HG02970 (cell line): ENCODE data around the gene GREM1.

ENCODE experiments used
- ATAC-seq: cut with Tn5 transposase; IDR thresholded peaks from one replicate; pipeline ENCODE4 v1.9.1; 2021; ENCODE audit warnings: mild to moderate bottlenecking, moderate library complexity, moderate number of reproducible peaks; ENCODE audit not compliant: unreplicated experiment, low FRiP score

The GREM1 gene

DNA sequence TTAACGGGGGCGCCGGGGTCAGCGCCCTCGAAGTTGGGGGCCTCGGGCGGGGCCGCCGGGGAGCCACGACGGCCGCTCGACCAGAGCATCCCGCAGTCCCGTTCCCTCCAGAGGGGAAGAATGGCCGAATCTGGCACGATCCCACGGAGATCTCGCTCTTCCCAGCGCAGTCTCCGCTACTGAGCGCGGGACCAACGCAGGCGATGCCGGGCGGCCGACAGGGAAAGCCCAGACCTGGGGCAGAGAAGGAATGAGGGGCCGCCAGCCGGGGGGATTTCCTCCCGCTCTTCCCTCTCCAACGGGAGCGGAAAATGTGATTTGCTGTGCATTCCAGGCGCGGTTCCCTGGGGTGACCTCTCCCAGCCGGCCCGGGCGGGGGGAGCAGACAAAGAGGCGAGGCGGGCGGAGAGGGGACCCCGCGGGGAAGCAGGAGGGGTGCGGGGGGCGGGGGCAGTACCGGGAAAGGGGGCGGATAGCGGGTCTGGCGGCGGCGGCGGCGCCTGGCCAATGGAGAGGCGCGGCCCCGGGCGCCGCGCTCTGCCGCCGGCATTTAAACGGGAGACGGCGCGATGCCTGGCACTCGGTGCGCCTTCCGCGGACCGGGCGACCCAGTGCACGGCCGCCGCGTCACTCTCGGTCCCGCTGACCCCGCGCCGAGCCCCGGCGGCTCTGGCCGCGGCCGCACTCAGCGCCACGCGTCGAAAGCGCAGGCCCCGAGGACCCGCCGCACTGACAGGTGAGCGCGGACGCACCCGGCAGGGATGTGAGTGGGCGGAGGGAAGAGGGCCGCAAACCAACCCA, at the start of gene GREM1:
Gene GREM1, plus strand, starts transcription at position 579 of the 801 bp plus-strand sequence. CDS start 12,687 bp downstream, outside the sequence.
- ATAC-seq, result no peak

- ATAC-seq, result no peak
Measured at GRCh38 chr15:32668942-32669341, 48.9 kb upstream of the GREM1 start.

- no peak for ATAC-seq
Measured at GRCh38 chr15:32669896-32670611, 47.8 kb upstream of the GREM1 start.

DNA sequence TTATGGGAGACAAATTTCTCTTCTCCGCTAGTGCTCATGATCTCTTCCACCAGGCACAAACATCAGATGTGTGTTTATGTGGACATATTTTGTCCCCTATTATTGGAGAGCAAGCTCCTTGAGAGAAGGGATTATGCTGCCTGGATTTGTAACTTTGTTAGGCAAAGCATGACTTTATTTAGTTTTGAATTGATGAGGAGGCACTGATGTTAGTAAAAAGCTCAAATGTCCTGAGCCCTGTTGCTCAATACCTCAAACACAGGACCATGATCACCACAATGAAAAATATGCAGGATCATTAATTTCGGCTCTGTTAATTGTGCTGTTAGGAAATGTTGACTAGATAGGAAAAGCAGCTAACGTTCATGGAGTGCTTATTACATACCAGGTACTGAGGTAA, 47.2 kb upstream of the GREM1 start:
- no peak for ATAC-seq

DNA sequence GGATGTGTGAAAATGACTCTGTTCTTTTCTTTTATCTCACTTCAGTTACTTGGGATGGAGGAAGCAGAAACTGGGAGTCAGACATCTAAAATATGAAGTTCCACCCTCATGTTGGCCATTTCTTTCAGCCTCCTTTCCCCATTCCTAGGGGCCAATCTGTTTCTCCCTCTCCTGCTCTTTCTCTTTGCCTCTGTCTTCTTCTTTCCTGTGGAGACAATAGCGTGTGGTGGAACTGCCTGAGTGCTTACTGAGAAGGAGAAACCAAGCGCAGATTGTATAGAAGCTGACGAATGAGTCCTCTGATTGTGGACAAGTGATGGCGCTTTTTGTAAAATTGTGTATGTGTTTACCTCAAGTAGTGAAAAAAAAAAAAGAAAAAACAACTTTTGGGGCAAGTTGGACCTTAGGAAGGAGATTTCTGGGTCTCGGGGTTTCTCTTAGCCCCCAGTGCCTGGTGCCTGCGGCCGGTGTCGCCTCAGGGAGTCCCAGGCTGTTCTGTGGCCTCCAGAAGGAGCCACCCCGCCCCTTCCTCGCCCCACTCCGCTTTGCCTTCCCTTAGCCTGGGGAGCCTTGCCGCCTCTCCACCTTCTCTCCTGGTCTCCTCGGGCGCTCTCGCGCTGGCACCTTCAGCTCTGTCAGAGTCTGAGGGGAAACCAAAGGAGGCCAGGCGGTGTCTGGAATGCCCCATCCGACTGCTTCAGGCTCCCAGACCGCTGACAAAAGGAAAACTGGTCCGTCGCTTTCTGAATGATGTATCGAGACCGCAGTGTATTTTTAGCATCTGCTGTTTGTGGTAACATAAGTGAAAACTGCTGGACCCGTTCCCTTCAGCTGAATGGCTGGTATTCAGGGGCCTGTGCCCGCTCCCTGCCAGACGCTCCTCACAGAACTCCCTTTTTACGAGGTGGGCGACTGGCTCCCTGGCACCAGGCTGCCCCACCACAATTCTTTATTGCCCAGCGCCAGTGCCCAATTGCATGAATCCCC, 46.2 kb upstream of the GREM1 start:
- ATAC-seq, result no peak

GRCh38 chr15:32674681-32675080, 43.1 kb upstream of the GREM1 start:
- no peak for ATAC-seq

DNA sequence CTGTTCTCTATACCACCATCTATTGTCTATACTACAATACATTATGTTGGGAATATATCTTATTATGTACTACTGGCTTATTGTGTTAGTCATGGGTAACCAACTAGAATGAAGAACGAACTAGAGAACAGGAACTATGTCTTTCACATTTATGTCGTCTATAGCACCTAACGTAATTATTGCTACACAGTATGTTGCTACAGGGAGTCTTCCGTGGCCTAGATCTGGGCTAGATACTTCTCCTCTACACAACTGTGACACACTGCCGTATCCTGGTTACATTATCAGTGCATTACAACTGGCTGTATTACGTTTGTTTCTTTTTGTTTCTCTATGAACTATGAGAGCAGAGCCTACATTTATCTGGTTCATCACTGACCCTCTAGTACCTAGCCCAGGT, 42.3 kb upstream of the GREM1 start:
- no peak for ATAC-seq

GRCh38 chr15:32676169-32676568, 41.6 kb upstream of the GREM1 start:
- no peak for ATAC-seq

DNA sequence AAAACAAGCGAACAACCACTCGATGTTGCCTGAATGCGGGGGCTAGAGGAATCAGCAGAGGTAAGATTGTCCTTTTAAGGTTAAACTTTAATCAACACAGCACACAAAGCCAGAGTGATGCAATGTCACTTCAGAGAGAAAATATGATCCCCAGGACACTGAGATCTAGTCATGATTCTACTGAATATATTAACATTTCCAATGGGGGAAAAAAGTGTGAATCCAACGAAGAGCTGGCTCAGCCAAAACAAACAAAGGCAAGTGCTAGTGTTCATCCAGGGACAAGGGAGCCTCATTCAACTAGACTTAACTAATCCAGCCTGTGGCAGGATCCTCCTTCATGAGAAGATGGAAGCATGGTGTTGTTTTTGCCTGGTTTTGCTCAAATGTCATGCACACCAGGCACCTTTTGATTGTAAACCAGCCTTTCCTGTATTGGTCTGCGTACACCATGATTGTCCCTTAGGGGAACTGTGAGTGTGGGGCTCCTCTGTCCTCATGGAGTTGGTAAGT, 40.5 kb upstream of the GREM1 start:
- no peak for ATAC-seq

DNA sequence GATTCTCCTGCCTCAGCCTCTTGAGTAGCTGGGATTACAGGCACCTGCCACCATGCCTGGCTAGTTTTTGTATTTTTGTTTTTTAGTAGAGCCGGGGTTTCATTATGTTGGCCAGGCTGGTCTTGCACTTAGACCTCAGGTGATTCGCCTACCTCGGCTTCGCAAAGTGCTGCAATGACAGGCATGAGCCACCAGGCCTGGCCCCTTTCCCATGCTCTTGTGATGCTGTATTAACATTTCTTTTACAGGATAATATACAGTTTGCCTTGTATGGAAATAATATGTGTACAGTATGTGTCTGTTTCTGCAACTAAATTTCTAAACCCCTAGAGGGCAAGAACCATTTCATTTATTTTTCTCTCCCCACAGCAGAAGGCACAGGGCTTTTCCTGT, 38.5 kb upstream of the GREM1 start:
- ATAC-seq, result no peak

- ATAC-seq, result no peak
Measured at GRCh38 chr15:32682569-32682968, 35.2 kb upstream of the GREM1 start.

GRCh38 chr15:32682977-32683630, 34.7 kb upstream of the GREM1 start:
- ATAC-seq, result no peak

DNA sequence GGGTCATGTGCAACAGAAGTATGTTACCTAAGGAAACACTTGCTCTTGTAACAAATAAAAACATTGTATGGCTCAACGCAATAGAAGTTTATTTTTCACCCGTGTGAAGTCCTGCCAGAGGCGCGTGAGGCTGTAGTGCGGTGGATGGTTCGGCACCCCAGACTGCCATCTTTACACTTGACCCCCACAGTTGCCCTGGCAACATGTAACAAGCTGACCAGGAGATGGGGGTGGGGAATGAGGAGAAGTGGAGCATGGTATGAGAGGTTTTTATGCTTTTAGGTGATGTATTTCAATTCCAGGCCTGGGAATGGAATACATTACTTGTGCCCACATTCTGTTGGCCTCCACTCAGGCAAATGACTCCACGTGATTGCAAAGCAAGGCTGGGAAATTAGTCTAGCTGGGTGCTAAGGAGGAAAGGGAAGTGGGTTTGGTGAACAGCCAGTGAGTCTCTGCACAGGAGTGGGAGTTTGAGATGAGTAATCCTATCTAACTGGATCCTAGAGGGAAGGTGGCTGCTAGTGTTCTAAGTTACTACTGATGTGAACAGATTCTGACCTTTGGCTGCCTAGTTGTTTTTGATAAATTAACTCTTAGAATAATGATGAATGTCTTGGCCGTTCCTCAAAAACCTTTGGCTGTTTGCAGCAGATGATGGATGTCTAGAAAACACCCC, 33.8 kb upstream of the GREM1 start:
- ATAC-seq, result no peak

DNA sequence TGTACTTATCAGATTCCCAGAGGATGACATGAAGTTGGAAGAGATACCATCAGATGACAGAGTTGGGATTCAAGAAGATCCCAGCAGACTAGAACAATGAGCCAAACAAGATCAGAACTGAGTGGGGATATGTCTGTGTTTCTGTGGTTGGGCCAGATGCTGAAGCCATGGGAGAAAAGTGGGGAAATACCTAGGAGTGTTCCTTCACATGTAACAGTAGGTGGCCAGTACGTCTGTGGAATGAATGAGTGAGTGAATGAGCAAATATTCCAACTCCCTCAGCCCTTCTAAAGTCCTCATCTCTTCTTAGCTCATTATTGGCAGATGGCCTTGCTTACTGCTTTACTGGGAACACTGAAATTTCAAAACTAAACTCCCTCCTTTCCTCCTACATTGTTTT, 32.2 kb upstream of the GREM1 start:
- ATAC-seq, result no peak

DNA sequence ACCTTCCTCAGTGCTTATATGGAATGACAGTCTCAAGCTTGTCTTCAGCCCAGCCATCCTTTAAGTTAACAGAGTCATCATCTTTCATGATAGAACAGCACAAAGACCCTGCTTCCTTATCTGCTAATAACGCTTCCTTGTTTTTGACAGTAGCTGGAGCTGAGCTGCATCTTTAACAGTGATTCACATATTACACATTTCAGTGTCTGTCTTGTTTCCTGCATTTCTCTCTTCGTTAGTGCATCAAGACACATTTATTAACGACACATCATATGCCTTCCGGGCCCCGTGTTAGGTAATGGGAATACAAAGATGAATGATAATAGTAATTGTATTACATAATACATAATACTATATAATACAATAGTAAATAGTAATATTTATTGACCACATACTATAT, 30.2 kb upstream of the GREM1 start:
- no peak for ATAC-seq

DNA sequence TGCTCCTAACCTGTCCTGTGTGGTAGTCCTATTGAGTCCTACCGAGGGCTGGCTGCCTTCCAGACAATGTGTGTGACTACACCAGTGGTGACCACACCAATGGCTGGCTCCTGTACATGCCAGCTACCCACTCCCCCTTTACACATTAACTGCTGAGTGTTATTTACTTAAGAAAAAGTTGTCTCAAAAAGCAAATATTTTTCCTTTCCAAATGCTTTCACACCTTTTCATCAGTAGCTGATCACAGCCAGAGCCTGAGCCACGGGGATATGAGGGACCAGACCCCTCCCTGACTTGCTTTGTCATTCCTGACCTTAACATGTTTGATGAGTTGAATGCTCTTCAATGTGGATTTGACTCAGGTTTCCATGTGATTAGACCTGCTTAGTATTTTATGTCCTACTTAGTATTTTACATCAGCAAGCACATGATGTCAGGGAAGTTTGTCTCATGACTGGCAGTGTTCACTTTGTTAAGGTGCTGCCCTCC, 29.6 kb upstream of the GREM1 start:
- no peak for ATAC-seq

GRCh38 chr15:32690941-32691688, 26.7 kb upstream of the GREM1 start:
- no peak for ATAC-seq

DNA sequence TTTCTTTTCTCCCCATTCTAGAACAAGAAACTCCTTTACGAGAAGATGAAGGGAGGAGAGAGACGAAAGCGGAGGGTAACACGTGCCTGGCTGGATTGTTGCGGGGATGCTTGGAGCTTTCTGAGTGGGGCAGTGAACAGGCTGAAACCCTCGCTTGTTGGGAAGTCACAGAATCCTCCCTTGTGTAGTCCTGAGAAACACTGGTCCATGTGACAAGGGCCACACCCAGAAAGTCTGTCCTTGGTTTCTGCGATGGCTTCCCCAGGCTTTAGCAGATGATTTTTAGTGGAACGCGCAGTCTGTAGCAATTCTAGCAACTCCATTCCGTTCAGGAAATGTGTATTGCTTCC, 26.1 kb upstream of the GREM1 start:
- ATAC-seq, result no peak

DNA sequence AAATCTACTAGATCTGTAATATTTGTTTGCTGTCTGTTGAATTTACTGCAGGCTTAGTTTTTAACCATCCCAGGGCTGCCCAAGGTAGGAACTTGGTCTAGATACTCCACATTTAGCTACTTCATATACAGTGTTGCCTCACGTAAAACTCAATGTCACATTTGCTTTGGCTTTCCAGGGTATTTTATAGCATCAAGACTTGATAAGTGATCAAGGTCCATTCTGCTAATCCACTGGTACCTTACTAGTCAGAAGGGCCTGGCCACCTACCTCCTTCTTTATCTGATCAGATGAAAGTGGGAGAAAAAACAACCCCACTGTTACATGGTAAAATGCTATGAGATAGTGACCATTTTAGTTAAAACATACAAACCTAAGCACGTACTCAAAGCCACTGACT, 25.5 kb upstream of the GREM1 start:
- ATAC-seq, result no peak
